HepG2 (cell line): Measurements from ENCODE around the gene PLK5. TPM values are rescaled to one million over a fixed set of nuclear protein-coding genes. Genes with fewer than 3 reads are reported as not detected.

Experiments used
- HMGXB4 ChIP-seq, 2 experiments: sonication (generic) in 1 of 2; formaldehyde crosslinking in 1 of 2; IDR thresholded peaks; 2 replicates each; pipeline versions ENCODE4 v1.4.0 to v1.6.1; 2018 to 2020; ENCODE audit warnings: missing genetic modification reagents in 2 of 2, borderline replicate concordance in 1 of 2, low read depth in 1 of 2, mild to moderate bottlenecking in 1 of 2, missing biosample characterization in 1 of 2
- HNF1A ChIP-seq, 2 experiments: sonication (generic) in 1 of 2; formaldehyde crosslinking in 1 of 2; IDR thresholded peaks; 2 replicates each; pipeline versions ENCODE4 v1.4.0 to v1.6.1; 2016 to 2020; ENCODE audit warnings: borderline replicate concordance in 1 of 2, low read depth in 1 of 2, mild to moderate bottlenecking in 1 of 2, missing genetic modification reagents in 1 of 2
- MIER2 ChIP-seq: IDR thresholded peaks from 2 replicates; pipeline ENCODE4 v1.6.1; 2016; ENCODE audit warnings: missing biosample characterization, missing genetic modification reagents
- MYNN ChIP-seq: sonication (generic); formaldehyde crosslinking; IDR thresholded peaks from 2 replicates; pipeline ENCODE4 v1.4.0; 2020; ENCODE audit warnings: mild to moderate bottlenecking, low read depth, missing genetic modification reagents
- NFYB ChIP-seq: sonication (generic); formaldehyde crosslinking; IDR thresholded peaks from 2 replicates; pipeline ENCODE4 v1.4.0; 2020; ENCODE audit warnings: missing genetic modification reagents
- STAT5B ChIP-seq: sonication (generic); formaldehyde crosslinking; IDR thresholded peaks from 2 replicates; pipeline ENCODE4 v1.4.0; 2020; ENCODE audit warnings: missing genetic modification reagents
- TMF1 ChIP-seq: sonication (generic); formaldehyde crosslinking; IDR thresholded peaks from 2 replicates; pipeline ENCODE4 v1.8.1; 2022; ENCODE audit warnings: low read depth, missing genetic modification reagents
- ZFAT ChIP-seq: sonication (generic); formaldehyde crosslinking; conservative IDR thresholded peaks from 2 replicates; pipeline ENCODE4 v1.8.1; 2023; ENCODE audit warnings: missing genetic modification reagents, inconsistent platforms
- ZNF124 ChIP-seq: sonication (generic); formaldehyde crosslinking; IDR thresholded peaks from 2 replicates; pipeline ENCODE4 v1.4.0; 2020; ENCODE audit warnings: missing genetic modification reagents
- ZNF232 ChIP-seq: sonication (generic); formaldehyde crosslinking; IDR thresholded peaks from 2 replicates; pipeline ENCODE4 v1.4.0; 2020; ENCODE audit warnings: missing genetic modification reagents, borderline replicate concordance
- ZNF646 ChIP-seq: sonication (generic); formaldehyde crosslinking; IDR thresholded peaks from 2 replicates; pipeline ENCODE4 v1.9.0; 2021; ENCODE audit warnings: mild to moderate bottlenecking, missing genetic modification reagents
- ZNF652 ChIP-seq: IDR thresholded peaks from 2 replicates; pipeline ENCODE4 v1.6.1; 2016; ENCODE audit warnings: low read depth, borderline replicate concordance
- ZNF768 ChIP-seq: sonication (generic); formaldehyde crosslinking; IDR thresholded peaks from 2 replicates; pipeline ENCODE4 v1.4.0; 2020; ENCODE audit warnings: missing genetic modification reagents
- ZSCAN21 ChIP-seq: sonication (generic); formaldehyde crosslinking; IDR thresholded peaks from 2 replicates; pipeline ENCODE4 v1.8.0; 2022; ENCODE audit warnings: mild to moderate bottlenecking, missing genetic modification reagents, moderate library complexity, borderline replicate concordance
- polyA plus RNA-seq, 8 experiments: library from polyadenylated mRNA; depleted of rRNA in 3 of 8; stranded (reverse) in 7 of 8; unstranded in 1 of 8; fragments of >200 nt; fragmentation: Illumina TruSeq in 4 of 8; extraction: Trizol in 4 of 8; gene quantifications; 2 replicates each; pipeline versions ENCODE4 v1.2.1 to v1.2.3, GENCODE V29; 2011 to 2016; ENCODE audit warnings: low read depth in 4 of 8, missing spikeins in 1 of 8, mixed read lengths in 1 of 8; ENCODE audit not compliant: insufficient read depth in 1 of 8
- total RNA-seq, 5 experiments: library from RNA; depleted of rRNA; stranded (reverse); fragments of >200 nt; fragmentation: Illumina TruSeq; extraction: Trizol; gene quantifications; 2 replicates each; pipeline ENCODE4 v1.2.3, GENCODE V29; 2016; ENCODE audit warnings: low read depth in 1 of 5

The PLK5 gene
- total and polyA plus RNA-seq, 2 of the 13 experiments (the other 11 are each of a cell fraction or from before 2014, with no cell fraction given) = not detected

GRCh38 chr19:1507763-1508506 lies 15.9 kb upstream of the PLK5 start (continued):
- TF ChIP-seq ZFAT (CRISPR knock-in tag) = no peak
- no peak for TF ChIP-seq ZNF124
- no peak for TF ChIP-seq ZSCAN21 (CRISPR knock-in tag)
- peak; percentile 93 for TF ChIP-seq NFYB (CRISPR knock-in tag)
- no peak for TF ChIP-seq TMF1 (CRISPR knock-in tag)
- TF ChIP-seq STAT5B (CRISPR knock-in tag) = no peak
- TF ChIP-seq HMGXB4 (CRISPR knock-in tag; IDR thresholded peaks at IDR 0.05; ENCODE audit: borderline replicate concordance in 1 of 2, low read depth in 1 of 2) = no peak
- TF ChIP-seq HNF1A (IDR thresholded peaks at IDR 0.05; ENCODE audit: low read depth) = no peak
- TF ChIP-seq HNF1A (CRISPR knock-in tag; IDR thresholded peaks at IDR 0.05; ENCODE audit: borderline replicate concordance) = no peak
- TF ChIP-seq ZNF652 (CRISPR knock-in tag) = peak; percentile 98
- TF ChIP-seq MYNN (CRISPR knock-in tag) = no peak
- no peak for TF ChIP-seq MIER2 (CRISPR knock-in tag)
- no peak for TF ChIP-seq ZNF768 (CRISPR knock-in tag)
- no peak for TF ChIP-seq ZNF232 (CRISPR knock-in tag)
- TF ChIP-seq ZNF646 (CRISPR knock-in tag) = no peak
